Heart right ventricle (tissue), 16 donors: ENCODE data around the gene GANAB. TPM values are rescaled to one million over a fixed set of nuclear protein-coding genes. Genes with fewer than 3 reads are reported as not detected.

Experiments used
- ATAC-seq, 8 donors: fragments of 200-7000 bp; cut with Tn5 transposase; one replicate each; pipeline ENCODE4 v1.9.1; 2020; ENCODE audit warnings: mild to moderate bottlenecking in 8 of 8, moderate library complexity in 8 of 8, moderate number of reproducible peaks in 1 of 8
- DNase-seq, 2 donors: peaks; one replicate each; pipeline ENCODE4 v3.0.0-alpha.2; 2020
- H3K27ac ChIP-seq, 10 donors: fragments of 200-600 bp; sonication (generic) in 2 of 10; one replicate each; pipeline versions ENCODE4 v1.5.0 to v1.8.0; 2020 to 2022; ENCODE audit warnings: mild to moderate bottlenecking in 3 of 10
- H3K27me3 ChIP-seq, 7 donors: fragments of 200-600 bp; one replicate each; pipeline ENCODE4 v1.8.0; 2021 to 2022; ENCODE audit warnings: mild to moderate bottlenecking in 2 of 7
- H3K36me3 ChIP-seq, 9 donors: fragments of 200-600 bp; sonication (generic) in 1 of 9; one replicate each; pipeline versions ENCODE4 v1.5.0 to v1.8.0; 2020 to 2022; ENCODE audit warnings: mild to moderate bottlenecking in 2 of 9
- H3K4me1 ChIP-seq, 9 donors: fragments of 200-600 bp; sonication (generic) in 1 of 9; one replicate each; pipeline versions ENCODE4 v1.5.0 to v1.8.0; 2020 to 2022; ENCODE audit warnings: mild to moderate bottlenecking in 4 of 9
- H3K4me3 ChIP-seq, 10 donors: fragments of 200-600 bp; sonication (generic) in 2 of 10; one replicate each; pipeline versions ENCODE4 v1.5.0 to v1.8.0; 2020 to 2022; ENCODE audit warnings: mild to moderate bottlenecking in 7 of 10, moderate library complexity in 2 of 10
- H3K9me3 ChIP-seq, 11 donors: fragments of 200-600 bp in 10 of 11; sonication (generic) in 2 of 11; one replicate each; pipeline versions ENCODE4 v1.5.0 to v1.8.0; 2013 to 2022; ENCODE audit warnings: mild to moderate bottlenecking in 2 of 11, control low read depth in 1 of 11, moderate library complexity in 1 of 11
- WGBS, 2 donors: extraction: QIAGEN DNeasy Blood & Tissue Kit; methylation state at CpG; one replicate each; pipeline ENCODE4 v1.1.7; 2013; ENCODE audit warnings: inconsistent platforms in 1 of 2; 5-methylcytosine and 5-hydroxymethylcytosine counted together
- intact Hi-C, 10 donors: fragments of 100-400 bp; cut with DNase I; formaldehyde crosslinking; loops; one replicate each; pipeline versions ENCODE4 v1.11.1 to v1.14.2; 2022
- polyA plus RNA-seq, 2 donors: library from polyadenylated mRNA; stranded (reverse); fragments of 200-250 nt; gene quantifications; one replicate each; pipeline ENCODE4 v1.2.3, GENCODE V29; 2013
- total RNA-seq, 10 donors: library from RNA; stranded (reverse); fragmentation: NEBNext Ultra II Directional in 3 of 10; extraction: Animal tissue kit (Norgen Biotek cat#: 25700) in 3 of 10; gene quantifications; one replicate each; pipeline versions ENCODE4 v1.2.1 to v1.2.4, GENCODE V29; 2021 to 2023
- TF ChIP-seq, protein P1 (sequence below), 9 donors: fragments of 200-600 bp; sonication (generic) in 2 of 9; IDR thresholded peaks; one replicate each; pipeline versions ENCODE4 v1.5.0 to v1.8.0; 2021 to 2022; ENCODE audit warnings: antibody characterized with exemption in 9 of 9, mild to moderate bottlenecking in 5 of 9, moderate library complexity in 1 of 9
- donor health status: Arrhythmogenic right ventricular cardiomyopathy.
- donor health status: ischemic (EF 13 %, LVEDD 7.1; RV severe dilation, severe dysfunction).
- donor health status: healthy with polysubstance abuse.
- donor health status: DM: no; HTN: yes; CAD: no.
- donor health status: DM: no; HTN: no; CAD: no.
- donor health status: ischemic (EF 25% LVEDD 6.9; RV normal size, moderate dysfunction).
- donor health status: ischemic (EF 25% LVEDD 5.7; RV mildly dilated, moderate dysfunction).
- donor health status: healthy.
- donor health status: DM: yes; HTN: yes; CAD: no.
- donor health status: Ischemic cardiomyopathy.
- donor health status: ischemic (EF 35%, LVEDD 5.7; RV mildly dilated, moderate dysfunction).
- donor health status: nonischemic (EF 11% LVEDD 7.7; RV severe dilation, severe dysfunction).
- donor health status: DM: yes; HTN: yes; CAD: no.
- donor health status: PGD.
- donor health status: ischemic (EF 29% LVEDD 5.4; RV normal size, mild dysfunction).
- donor health status: nonischemic (EF 23%, LVEDD 6.1; RV moderate dilation, normal function).

Gene GANAB
- total and polyA plus RNA-seq, 12 donors: 53.2 to 148 (median 92.3) TPM

DNA sequence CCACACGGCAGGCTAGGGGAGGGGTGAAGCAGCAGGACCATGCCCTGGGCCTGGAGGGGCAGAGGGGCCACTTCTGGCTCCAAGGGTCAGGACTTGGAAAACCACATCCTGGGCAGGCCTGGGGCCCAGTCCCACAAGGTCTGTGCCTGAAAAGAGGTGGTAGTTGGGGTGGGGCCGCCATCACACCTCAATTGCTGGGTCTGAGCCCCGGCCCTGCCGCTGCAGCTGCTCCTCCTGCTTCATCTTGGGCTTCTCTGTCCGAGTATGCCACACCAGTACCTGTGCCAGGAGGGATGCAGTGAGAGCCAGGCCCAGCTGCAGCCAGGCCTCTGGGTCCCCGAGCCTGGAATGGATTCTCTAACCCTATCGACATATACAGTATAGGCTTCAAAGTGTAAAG is 30.9 kb downstream of the GANAB start:
- no peak for DNase-seq
- no peaks in the 10 kb centered on the region for H3K27me3 ChIP-seq

DNA sequence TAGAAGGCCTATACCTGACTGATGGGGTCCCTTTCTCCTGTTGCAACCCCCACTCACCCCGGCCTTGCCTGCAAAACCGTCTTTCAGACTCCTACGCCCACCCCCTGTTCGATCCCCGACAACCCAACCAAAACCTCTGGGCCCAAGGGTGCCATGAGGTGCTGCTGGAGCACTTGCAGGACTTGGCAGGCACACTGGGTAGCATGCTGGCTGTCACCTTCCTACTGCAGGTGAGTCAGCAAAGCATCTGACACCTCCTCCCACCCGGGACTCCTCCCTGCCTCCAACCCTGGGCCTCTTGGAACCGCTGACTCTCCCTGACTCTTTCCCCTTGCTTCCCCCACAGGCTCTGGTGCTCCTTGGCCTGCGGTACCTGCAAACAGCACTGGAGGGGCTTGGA is 32.1 kb downstream of the GANAB start:
- peaks cover 9 to 32% (median 26%) of the 10 kb centered on the region in 9 donors for H3K4me1 ChIP-seq
- H3K4me3 ChIP-seq: no peak overlapping the region
- H3K36me3 ChIP-seq: peaks cover 0 to 57% (median 10%) of the 10 kb centered on the region in 9 donors
- intact Hi-C loops: loop anchor here in 1 of 10 donors (5.0 kb wide), 1 partner anchor 38 kb away; the partner anchor contains the start of gene INTS5
- H3K9me3 ChIP-seq: no peaks in the 10 kb centered on the region
- TF ChIP-seq, protein P1, sequence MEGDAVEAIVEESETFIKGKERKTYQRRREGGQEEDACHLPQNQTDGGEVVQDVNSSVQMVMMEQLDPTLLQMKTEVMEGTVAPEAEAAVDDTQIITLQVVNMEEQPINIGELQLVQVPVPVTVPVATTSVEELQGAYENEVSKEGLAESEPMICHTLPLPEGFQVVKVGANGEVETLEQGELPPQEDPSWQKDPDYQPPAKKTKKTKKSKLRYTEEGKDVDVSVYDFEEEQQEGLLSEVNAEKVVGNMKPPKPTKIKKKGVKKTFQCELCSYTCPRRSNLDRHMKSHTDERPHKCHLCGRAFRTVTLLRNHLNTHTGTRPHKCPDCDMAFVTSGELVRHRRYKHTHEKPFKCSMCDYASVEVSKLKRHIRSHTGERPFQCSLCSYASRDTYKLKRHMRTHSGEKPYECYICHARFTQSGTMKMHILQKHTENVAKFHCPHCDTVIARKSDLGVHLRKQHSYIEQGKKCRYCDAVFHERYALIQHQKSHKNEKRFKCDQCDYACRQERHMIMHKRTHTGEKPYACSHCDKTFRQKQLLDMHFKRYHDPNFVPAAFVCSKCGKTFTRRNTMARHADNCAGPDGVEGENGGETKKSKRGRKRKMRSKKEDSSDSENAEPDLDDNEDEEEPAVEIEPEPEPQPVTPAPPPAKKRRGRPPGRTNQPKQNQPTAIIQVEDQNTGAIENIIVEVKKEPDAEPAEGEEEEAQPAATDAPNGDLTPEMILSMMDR (IDR thresholded peaks at IDR 0.05): no peak
- DNase-seq: no peak
- no peaks in the 10 kb centered on the region for H3K27me3 ChIP-seq
- peak overlapping the region in 4 of 10 donors; percentile 96 to 98 (median 98) for H3K27ac ChIP-seq
- ATAC-seq: no peak
- 80 to 82% methylated on average over 8 of the region's 8 CpGs for WGBS, 2 donors

More for the DNA sequence above, 30.9 kb downstream of the GANAB start:
- TF ChIP-seq, protein P1 (IDR thresholded peaks at IDR 0.05): no peak
- no peak for ATAC-seq
- no peak overlapping the region for H3K4me3 ChIP-seq
- intact Hi-C loops: no loop called here
- H3K4me1 ChIP-seq: peaks cover 12 to 35% (median 25%) of the 10 kb centered on the region in 9 donors
- H3K9me3 ChIP-seq: no peaks in the 10 kb centered on the region
- WGBS, 2 donors: 91 to 93% methylated on average over 7 of the region's 7 CpGs
- no peak overlapping the region for H3K27ac ChIP-seq
- peaks cover 0 to 47% (median 10%) of the 10 kb centered on the region in 9 donors for H3K36me3 ChIP-seq

DNA sequence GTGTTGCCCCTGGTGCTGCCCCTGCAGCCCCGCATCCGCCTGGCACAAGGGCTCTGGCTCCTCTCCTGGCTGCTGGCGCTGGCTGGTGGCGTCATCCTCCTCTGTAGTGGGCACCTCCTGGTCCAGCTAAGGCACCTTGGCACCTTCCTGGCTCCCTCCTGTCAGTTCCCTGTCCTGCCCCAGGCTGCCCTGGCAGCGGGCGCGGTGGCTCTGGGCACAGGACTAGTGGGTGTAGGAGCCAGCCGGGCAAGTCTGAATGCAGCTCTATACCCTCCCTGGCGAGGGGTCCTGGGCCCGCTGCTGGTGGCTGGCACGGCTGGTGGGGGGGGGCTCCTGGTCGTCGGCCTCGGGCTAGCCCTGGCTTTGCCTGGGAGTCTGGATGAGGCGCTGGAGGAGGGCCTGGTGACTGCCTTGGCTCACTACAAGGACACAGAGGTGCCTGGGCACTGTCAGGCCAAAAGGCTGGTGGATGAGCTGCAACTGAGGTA is 33.1 kb downstream of the GANAB start:
- H3K27ac ChIP-seq: peak overlapping the region; percentile 91 to 98 (median 96)
- H3K27me3 ChIP-seq: no peaks in the 10 kb centered on the region
- peaks cover 0 to 62% (median 10%) of the 10 kb centered on the region in 9 donors for H3K36me3 ChIP-seq
- 56 to 57% methylated on average over 15 of the region's 15 CpGs for WGBS, 2 donors
- H3K4me1 ChIP-seq: peaks cover 9 to 36% (median 27%) of the 10 kb centered on the region in 9 donors
- peak in 4 of 8 donors; percentile 2 to 11 (median 6) for ATAC-seq
- H3K4me3 ChIP-seq: peak overlapping the region in 8 of 10 donors; percentile 65 to 93 (median 76)
- TF ChIP-seq, protein P1 (IDR thresholded peaks at IDR 0.05): no peak
- DNase-seq: no peak
- intact Hi-C loops: loop anchor here in 1 of 10 donors (5.0 kb wide), 1 partner anchor 39 kb away; the partner anchor contains the start of gene INTS5
- no peaks in the 10 kb centered on the region for H3K9me3 ChIP-seq

DNA sequence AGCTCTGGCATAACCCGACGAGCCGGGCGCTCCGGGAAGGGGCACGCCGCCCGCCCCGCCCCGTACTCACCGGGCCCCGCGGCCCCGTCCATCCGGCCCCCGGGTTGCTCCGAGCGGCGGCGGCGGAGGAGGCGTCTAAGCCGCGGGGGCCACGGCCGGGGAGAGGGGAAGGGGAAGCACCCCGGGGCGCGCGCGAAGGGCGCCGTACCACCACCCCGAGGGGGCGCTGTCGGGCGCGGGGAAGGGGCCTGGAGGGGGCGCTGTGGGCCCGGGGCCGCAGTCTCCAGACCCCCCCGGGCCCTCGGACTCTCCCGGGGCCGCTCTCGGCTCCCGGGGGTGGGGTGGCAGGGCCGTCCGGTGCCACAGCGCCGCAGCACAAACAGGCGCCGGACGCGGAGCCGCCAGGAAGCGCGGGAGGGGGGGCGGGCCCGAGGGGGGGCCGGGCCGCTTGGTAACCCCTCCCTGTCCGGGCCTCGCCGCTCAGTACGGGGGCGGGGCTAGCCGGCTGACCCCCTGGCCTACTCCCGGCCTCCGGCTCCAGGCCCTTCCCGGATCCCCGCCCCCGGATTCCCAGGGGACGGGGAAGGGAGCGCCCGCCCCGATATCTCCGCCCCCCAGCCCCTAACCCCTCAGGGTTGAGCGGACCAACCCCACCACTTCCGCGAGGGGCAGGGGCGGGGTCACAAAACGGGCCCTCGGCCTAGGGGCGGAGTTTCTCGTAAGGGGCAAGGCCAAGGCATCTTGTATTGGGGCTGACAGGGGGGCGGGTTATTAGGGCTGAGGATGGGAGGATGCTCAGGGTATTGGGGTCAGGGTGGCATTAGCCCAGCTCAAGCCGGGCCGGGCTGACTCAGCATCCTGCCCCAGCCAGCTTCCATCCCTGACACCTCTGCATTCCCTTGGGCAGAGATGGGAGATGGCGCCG is 33.8 kb downstream of the GANAB start, which contains the start of the genes EML3 and ROM1:
Gene EML3, minus strand, starts transcription at position 410 of the 925 bp plus-strand sequence. Its CDS starts 318 bp downstream, at position 92.
Gene ROM1, plus strand, starts transcription at position 892 of the 925 bp plus-strand sequence. Its CDS starts 25 bp downstream, at position 917.
- peaks cover 0 to 62% (median 10%) of the 10 kb centered on the region in 9 donors for H3K36me3 ChIP-seq
- peaks cover 9 to 42% (median 27%) of the 10 kb centered on the region in 9 donors for H3K4me1 ChIP-seq
- H3K27ac ChIP-seq: peak within 1 kb of the TSS; percentile 91 to 98 (median 96)
- no peaks in the 10 kb centered on the region for H3K27me3 ChIP-seq
- peak within 1 kb of the TSS; percentile 65 to 93 (median 76) for H3K4me3 ChIP-seq
- 2 to 3% methylated on average over 63 to 87 of the region's 91 CpGs for WGBS, 2 donors
- intact Hi-C loops: loop anchor here in 2 of 10 donors (1.0 to 5.0 kb wide), 2 partner anchors 11 to 40 kb away; partner anchors contain the start of genes INTS5 (in 1 of the 2) and MTA2 (in 1 of the 2)
- H3K9me3 ChIP-seq: no peaks in the 10 kb centered on the region
- ATAC-seq (peak; percentile 87 to 94 (median 90)), DNase-seq (peak; percentile 92 to 93)
- TF ChIP-seq, protein P1 (IDR thresholded peaks at IDR 0.05): peak; percentile 81 to 98 (median 92)
